ENCODE measurements around the gene OCLN.
"Not testable (repeated sequence)": the region's sequence is repeated elsewhere in the genome, so short reads cannot be mapped to it uniquely, and the experiment has no call there.

Gene OCLN

GRCh38 chr5:69491027-69491426, 1.6 kb upstream of the OCLN start:
- no peak for DNase-seq (ENCODE audit: low read depth)

- DNase-seq (ENCODE audit: low read depth) = no peak
These were observed 676 bp upstream of the OCLN start for GRCh38 chr5:69491838-69492390.

- no peak for DNase-seq (ENCODE audit: low read depth)
These were observed 369 bp downstream of the OCLN start for GRCh38 chr5:69492923-69493395.

- no peak for DNase-seq (ENCODE audit: low read depth)
These were observed 975 bp downstream of the OCLN start for GRCh38 chr5:69493396-69494133.

- DNase-seq (ENCODE audit: low read depth) = no peak
These were observed 1.9 kb downstream of the OCLN start for GRCh38 chr5:69494452-69494851.

GRCh38 chr5:69497006-69497520, 4.5 kb downstream of the OCLN start:
- no peak for DNase-seq (ENCODE audit: low read depth)

GRCh38 chr5:69498384-69498783, 5.8 kb downstream of the OCLN start:
- DNase-seq (ENCODE audit: low read depth) = no peak

GRCh38 chr5:69502367-69502766, 9.8 kb downstream of the OCLN start:
- DNase-seq (ENCODE audit: low read depth) = no peak

GRCh38 chr5:69502767-69503488, 10.3 kb downstream of the OCLN start:
- DNase-seq (ENCODE audit: low read depth) = no peak

GRCh38 chr5:69504036-69504435, 11.4 kb downstream of the OCLN start:
- DNase-seq (ENCODE audit: low read depth) = no peak

- no peak for DNase-seq (ENCODE audit: low read depth)
These were observed 12.7 kb downstream of the OCLN start for GRCh38 chr5:69505306-69505705.

- no peak for DNase-seq (ENCODE audit: low read depth)
These were observed 16.6 kb downstream of the OCLN start for GRCh38 chr5:69509212-69509611.

GRCh38 chr5:69510694-69511093, 18.1 kb downstream of the OCLN start:
- DNase-seq (ENCODE audit: low read depth) = no peak

- peak; percentile 35 for DNase-seq (ENCODE audit: low read depth)
These were observed 20.2 kb downstream of the OCLN start for GRCh38 chr5:69512740-69513260.

GRCh38 chr5:69515570-69515969, 23.0 kb downstream of the OCLN start:
- DNase-seq (ENCODE audit: low read depth) = not testable (repeated sequence)

- no peak for DNase-seq (ENCODE audit: low read depth)
These were observed 24.2 kb downstream of the OCLN start for GRCh38 chr5:69516769-69517168.

- no peak for DNase-seq (ENCODE audit: low read depth)
These were observed 25.2 kb downstream of the OCLN start for GRCh38 chr5:69517763-69518212.

GRCh38 chr5:69519285-69519684, 26.7 kb downstream of the OCLN start:
- DNase-seq (ENCODE audit: low read depth) = no peak

- DNase-seq (ENCODE audit: low read depth) = no peak
These were observed 29.4 kb downstream of the OCLN start for GRCh38 chr5:69522035-69522434.

- DNase-seq (ENCODE audit: low read depth) = no peak
These were observed 32.9 kb downstream of the OCLN start for GRCh38 chr5:69525490-69525889.

- no peak for DNase-seq (ENCODE audit: low read depth)
These were observed 34.1 kb downstream of the OCLN start for GRCh38 chr5:69526660-69527059.

- no peak for DNase-seq (ENCODE audit: low read depth)
These were observed 34.7 kb downstream of the OCLN start for GRCh38 chr5:69527128-69527770.
